Neuronal stem cell (in vitro differentiated cells): ENCODE results near the gene NOXO1.
A peak's percentile ranks its signal among the peaks of the same experiment; 100 is the strongest.

Source experiments
- DNase-seq: peaks from one replicate; pipeline ENCODE4 v3.0.0-alpha.2; 2013; ENCODE audit warnings: low spot score
- H2AFZ ChIP-seq: one replicate; pipeline ENCODE4 v1.6.1; 2013; ENCODE audit warnings: mild to moderate bottlenecking, low read length, inconsistent platforms
- H2AK5ac ChIP-seq: 2 replicates; pipeline ENCODE4 v1.6.1; 2013; ENCODE audit warnings: low read depth, mild to moderate bottlenecking, inconsistent platforms, low read length, moderate library complexity, mixed read lengths
- H2BK120ac ChIP-seq: 2 replicates; pipeline ENCODE4 v1.6.1; 2013; ENCODE audit warnings: low read depth, mild to moderate bottlenecking, inconsistent platforms, low read length, moderate library complexity, mixed read lengths
- H2BK12ac ChIP-seq: one replicate; pipeline ENCODE4 v1.6.1; 2013; ENCODE audit warnings: low read length, inconsistent platforms
- H2BK15ac ChIP-seq: 2 replicates; pipeline ENCODE4 v1.6.1; 2013; ENCODE audit warnings: mild to moderate bottlenecking, low read length, inconsistent platforms, mixed read lengths
- H2BK5ac ChIP-seq: one replicate; pipeline ENCODE4 v1.6.1; 2013; ENCODE audit warnings: inconsistent platforms, mild to moderate bottlenecking, low read length, moderate library complexity
- H3K14ac ChIP-seq: one replicate; pipeline ENCODE4 v1.6.1; 2013; ENCODE audit warnings: low read length, inconsistent platforms
- H3K18ac ChIP-seq: 2 replicates; pipeline ENCODE4 v1.6.1; 2013; ENCODE audit warnings: low read length, inconsistent platforms
- H3K23ac ChIP-seq: 2 replicates; pipeline ENCODE4 v1.6.1; 2013; ENCODE audit warnings: low read depth, mild to moderate bottlenecking, mixed read lengths, low read length, inconsistent platforms; ENCODE audit not compliant: poor library complexity
- H3K27ac ChIP-seq: replicated peaks from 3 replicates; pipeline ENCODE4 v1.5.1; 2013; ENCODE audit warnings: low read length, inconsistent platforms
- H3K27me3 ChIP-seq, 3 experiments: 2 replicates each; pipeline ENCODE4 v1.6.1; 2013; ENCODE audit warnings: low read length in 3 of 3, mild to moderate bottlenecking in 2 of 3, inconsistent platforms in 1 of 3, low read depth in 1 of 3, mixed read lengths in 1 of 3, moderate library complexity in 1 of 3; ENCODE audit not compliant: control insufficient read depth in 3 of 3, insufficient read depth in 3 of 3
- H3K36me3 ChIP-seq, 2 donors: replicated peaks in 1 of 2; 2 replicates each; pipeline ENCODE4 v1.6.1; 2013; ENCODE audit warnings: low read length in 2 of 2; ENCODE audit not compliant: control insufficient read depth in 2 of 2, insufficient read depth in 2 of 2
- H3K4ac ChIP-seq: 2 replicates; pipeline ENCODE4 v1.6.1; 2013; ENCODE audit warnings: inconsistent platforms, mild to moderate bottlenecking, low read length, moderate library complexity
- H3K4me1 ChIP-seq, 2 donors: 1 replicate in 1 of 2; 2 replicates in 1 of 2; pipeline ENCODE4 v1.6.1; 2013; ENCODE audit warnings: low read length in 2 of 2, low read depth in 1 of 2; ENCODE audit not compliant: control insufficient read depth in 2 of 2, insufficient read depth in 1 of 2
- H3K4me2 ChIP-seq: one replicate; pipeline ENCODE4 v1.6.1; 2013; ENCODE audit warnings: mild to moderate bottlenecking, low read length, inconsistent platforms; ENCODE audit not compliant: insufficient read depth, poor library complexity, severe bottlenecking
- H3K4me3 ChIP-seq, 2 donors: 2 replicates each; pipeline ENCODE4 v1.5.1; 2013; ENCODE audit warnings: low read length in 2 of 2, mild to moderate bottlenecking in 2 of 2, inconsistent platforms in 1 of 2, moderate library complexity in 1 of 2
- H3K79me1 ChIP-seq: one replicate; pipeline ENCODE4 v1.6.1; 2013; ENCODE audit warnings: low read depth, mild to moderate bottlenecking, inconsistent platforms, low read length, moderate library complexity
- H3K9ac ChIP-seq: one replicate; pipeline ENCODE4 v1.6.1; 2013; ENCODE audit warnings: mild to moderate bottlenecking, low read depth, low read length, inconsistent platforms; ENCODE audit not compliant: poor library complexity
- H3K9me3 ChIP-seq, 2 donors: replicated peaks in 1 of 2; 2 replicates each; pipeline versions ENCODE3 to v1.6.1; 2013; ENCODE audit warnings: low read length in 2 of 2, mild to moderate bottlenecking in 2 of 2, inconsistent platforms in 1 of 2, low read depth in 1 of 2, mixed read lengths in 1 of 2, moderate library complexity in 1 of 2; ENCODE audit not compliant: control insufficient read depth in 2 of 2, insufficient read depth in 1 of 2
- H4K8ac ChIP-seq: one replicate; pipeline ENCODE4 v1.6.1; 2013; ENCODE audit warnings: low read depth, mild to moderate bottlenecking, inconsistent platforms, low read length, moderate library complexity
- H4K91ac ChIP-seq: one replicate; pipeline ENCODE4 v1.6.1; 2013; ENCODE audit warnings: low read length, low read depth, mild to moderate bottlenecking, inconsistent platforms; ENCODE audit not compliant: poor library complexity
- WGBS, 2 donors: extraction: QIAGEN DNeasy Blood & Tissue Kit; methylation state at CpG; one replicate each; pipeline ENCODE4 v1.1.7; 2013; ENCODE audit warnings: missing lambda C conversion rate in 2 of 2, mixed read lengths in 1 of 2; ENCODE audit not compliant: insufficient read length in 2 of 2, insufficient replicate concordance in 1 of 2; ENCODE audit errors: extremely low coverage in 2 of 2; 5-methylcytosine and 5-hydroxymethylcytosine counted together

NOXO1 gene

DNA sequence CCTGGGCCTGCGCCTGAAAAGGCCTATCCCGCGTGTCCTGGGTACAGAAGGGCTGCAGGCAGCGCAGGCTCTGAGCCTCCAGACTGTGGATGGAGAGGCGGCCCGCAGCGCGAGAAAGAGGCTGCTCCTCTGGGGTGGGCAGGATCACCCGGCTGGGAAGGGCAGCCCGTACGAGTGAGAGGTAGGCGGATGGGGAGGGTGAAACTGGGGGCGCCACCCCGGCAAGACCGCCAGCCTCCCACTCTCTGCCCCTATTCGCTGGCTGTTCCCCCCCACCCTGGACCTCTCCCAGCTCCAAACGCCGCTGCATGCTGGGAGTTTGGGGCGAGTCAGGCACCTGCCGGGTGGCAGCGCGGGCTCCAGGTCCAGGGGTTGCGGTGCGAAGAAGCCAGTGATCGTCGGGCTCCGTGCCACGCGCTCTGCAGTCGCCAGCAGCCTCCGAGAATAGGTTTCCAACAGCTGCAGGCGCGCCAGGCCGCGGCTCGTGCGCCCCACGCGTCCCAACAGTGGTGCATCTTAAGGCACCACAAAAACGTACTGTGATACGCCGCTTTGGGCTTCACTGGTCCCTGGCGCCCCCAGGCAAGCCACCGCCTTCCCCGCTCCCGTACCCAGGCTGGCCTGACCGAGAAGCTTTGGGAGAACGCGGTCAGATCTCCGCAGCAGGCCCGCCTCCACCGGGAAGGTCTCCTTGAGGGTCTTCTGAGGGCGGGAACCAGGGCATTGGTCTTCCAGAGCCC is 1.1 kb downstream of the NOXO1 start:
- Histone ChIP-seq H3K9ac (peak overlapping the region; percentile 60), H3K79me1 (peaks cover 10% of the 10 kb centered on the region), H3K27me3 (peaks cover 0 to 50% (median 18%) of the 10 kb centered on the region in 3 experiments), H2BK15ac (peak overlapping the region; percentile 85), H3K4me2 (peak overlapping the region; percentile 18), H4K8ac (peak overlapping the region; percentile 65), H3K23ac (peak overlapping the region; percentile 99), H2AK5ac (peak overlapping the region; percentile 84), H3K36me3 (peaks cover 26 to 38% of the 10 kb centered on the region in 2 donors), H3K4me3 (peak overlapping the region in 1 of 2 donors; percentile 56), H2BK12ac (peak overlapping the region; percentile 73), H3K14ac (peak overlapping the region; percentile 56), H4K91ac (no peak overlapping the region), H3K18ac (peak overlapping the region; percentile 70), H3K4ac (peak overlapping the region; percentile 76), H3K4me1 (peaks cover 14 to 29% of the 10 kb centered on the region in 2 donors), H3K9me3 (no peaks in the 10 kb centered on the region), H2AFZ (no peak overlapping the region), H3K27ac (no peak overlapping the region), H2BK120ac (peak overlapping the region; percentile 94), H2BK5ac (peak overlapping the region; percentile 66)
- WGBS, 2 donors = no CpG with 5 or more reads among the region's 53 CpGs
- DNase-seq = no peak

DNA sequence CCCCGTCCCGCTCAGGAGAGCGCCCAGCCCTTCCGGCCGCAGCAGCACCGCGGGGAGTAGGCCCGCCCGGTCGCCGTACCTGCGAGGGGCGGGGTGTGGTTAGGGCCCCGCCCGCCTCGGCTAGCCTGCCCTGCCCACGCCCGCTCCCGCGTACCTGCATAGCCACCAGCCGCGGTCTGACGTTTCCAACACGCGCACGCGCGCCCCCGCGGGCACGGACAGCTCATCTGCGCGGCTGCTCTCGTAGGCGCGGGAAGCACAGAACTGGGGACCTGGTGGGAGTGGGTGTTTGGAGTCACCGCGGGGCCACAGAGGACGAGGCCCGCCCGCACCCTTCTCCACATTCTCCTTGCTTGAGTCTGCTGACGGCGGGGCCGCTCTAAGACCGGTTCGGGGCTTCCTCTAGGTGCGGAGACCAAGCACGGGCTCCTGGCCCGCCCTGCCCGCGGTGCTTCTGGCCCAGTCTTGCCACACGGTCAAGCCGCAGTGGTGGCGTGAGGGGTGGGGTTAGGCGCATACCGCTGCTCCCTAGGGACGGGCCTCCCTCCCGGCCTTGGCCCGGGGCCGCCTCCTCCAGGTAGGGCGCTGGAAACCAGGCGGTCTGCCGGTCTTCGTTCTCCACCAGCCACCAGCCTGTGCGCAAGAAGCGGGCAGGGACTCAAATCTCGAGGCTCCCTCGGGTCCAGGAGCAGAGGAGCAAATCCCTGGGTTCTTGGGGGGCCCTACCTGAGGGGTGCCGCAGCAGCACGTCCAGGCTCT is 1.8 kb downstream of the NOXO1 start:
- no peak overlapping the region for H4K91ac ChIP-seq
- H3K27me3 ChIP-seq = peaks cover 0 to 50% (median 18%) of the 10 kb centered on the region in 3 experiments
- H3K9ac ChIP-seq = peak overlapping the region; percentile 60
- H3K4me3 ChIP-seq = peak overlapping the region in 1 of 2 donors; percentile 56
- peaks cover 10% of the 10 kb centered on the region for H3K79me1 ChIP-seq
- H2BK5ac ChIP-seq = peak overlapping the region; percentile 66
- H3K4ac ChIP-seq = no peak overlapping the region
- H3K36me3 ChIP-seq = peaks cover 31 to 43% of the 10 kb centered on the region in 2 donors
- H3K4me2 ChIP-seq = peak overlapping the region; percentile 23
- peak overlapping the region; percentile 75 for H2AK5ac ChIP-seq
- no peaks in the 10 kb centered on the region for H3K9me3 ChIP-seq
- H2AFZ ChIP-seq = no peak overlapping the region
- H2BK15ac ChIP-seq = peak overlapping the region; percentile 85
- no peak overlapping the region for H3K27ac ChIP-seq
- peak overlapping the region; percentile 16 for H2BK12ac ChIP-seq
- peaks cover 10 to 24% of the 10 kb centered on the region in 2 donors for H3K4me1 ChIP-seq
- peak overlapping the region; percentile 94 for H3K14ac ChIP-seq
- whole genome bisulfite sequencing, 2 donors = no CpG with 5 or more reads among the region's 70 CpGs
- peak overlapping the region; percentile 99 for H3K23ac ChIP-seq
- peak overlapping the region; percentile 70 for H3K18ac ChIP-seq
- DNase-seq = no peak
- no peak overlapping the region for H4K8ac ChIP-seq
- peak overlapping the region; percentile 94 for H2BK120ac ChIP-seq

DNA sequence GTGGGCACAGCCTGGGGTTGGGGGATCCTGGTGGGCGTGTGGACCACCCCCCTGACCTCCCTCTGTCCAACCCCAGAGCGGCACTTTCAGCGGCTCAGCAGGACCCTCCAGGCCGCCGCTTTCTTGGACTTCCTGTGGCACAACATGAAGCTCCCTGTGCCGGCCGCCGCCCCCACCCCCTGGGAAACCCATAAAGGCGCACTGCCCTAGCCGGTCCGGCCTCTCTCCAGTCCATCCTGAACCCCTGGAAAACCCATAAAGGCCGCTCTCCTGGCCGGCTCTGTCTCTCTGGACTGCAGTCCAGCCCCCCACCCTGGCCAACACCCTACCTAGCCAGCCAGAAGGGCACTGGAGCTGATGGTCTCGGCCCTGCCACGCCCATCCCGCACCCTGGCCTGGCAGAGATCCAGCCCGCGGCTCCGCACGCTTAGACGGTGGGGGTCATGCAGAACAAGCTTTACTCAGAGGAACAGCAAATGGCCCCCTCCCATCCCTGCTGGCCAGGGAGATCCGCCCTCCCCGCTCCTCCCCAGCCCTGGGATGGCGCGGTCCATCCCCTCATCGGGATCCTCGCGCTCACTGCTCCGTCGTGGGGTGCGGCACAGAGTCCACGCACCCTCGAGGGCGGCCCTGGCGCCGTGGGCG is 2.7 kb downstream of the NOXO1 start:
- Histone ChIP-seq H3K4me1 (peaks cover 10 to 24% of the 10 kb centered on the region in 2 donors), H3K27ac (no peak overlapping the region), H2BK12ac (peak overlapping the region; percentile 90), H3K23ac (peak overlapping the region; percentile 99), H2BK15ac (no peak overlapping the region), H2AK5ac (peak overlapping the region; percentile 75), H3K27me3 (peaks cover 0 to 50% (median 18%) of the 10 kb centered on the region in 3 experiments), H3K9me3 (no peaks in the 10 kb centered on the region), H2BK5ac (no peak overlapping the region), H2BK120ac (no peak overlapping the region), H3K18ac (no peak overlapping the region), H2AFZ (no peak overlapping the region), H4K91ac (no peak overlapping the region), H3K4me3 (no peak overlapping the region), H3K14ac (no peak overlapping the region), H3K4ac (no peak overlapping the region), H4K8ac (no peak overlapping the region), H3K79me1 (peaks cover 12% of the 10 kb centered on the region), H3K4me2 (no peak overlapping the region), H3K36me3 (peaks cover 31 to 47% of the 10 kb centered on the region in 2 donors), H3K9ac (peak overlapping the region; percentile 21)
- no peak for DNase-seq
- WGBS, 2 donors = no CpG with 5 or more reads among the region's 37 CpGs
